ENCODE data around the gene PDLIM3. TPM values are rescaled to one million over a fixed set of nuclear protein-coding genes. Genes with fewer than 3 reads are reported as not detected.

Gene PDLIM3
- total and polyA plus RNA-seq, 2 of the 13 experiments (the other 11 are each of a cell fraction or from before 2014, with no cell fraction given), result 5.9 to 14.0 TPM

DNA sequence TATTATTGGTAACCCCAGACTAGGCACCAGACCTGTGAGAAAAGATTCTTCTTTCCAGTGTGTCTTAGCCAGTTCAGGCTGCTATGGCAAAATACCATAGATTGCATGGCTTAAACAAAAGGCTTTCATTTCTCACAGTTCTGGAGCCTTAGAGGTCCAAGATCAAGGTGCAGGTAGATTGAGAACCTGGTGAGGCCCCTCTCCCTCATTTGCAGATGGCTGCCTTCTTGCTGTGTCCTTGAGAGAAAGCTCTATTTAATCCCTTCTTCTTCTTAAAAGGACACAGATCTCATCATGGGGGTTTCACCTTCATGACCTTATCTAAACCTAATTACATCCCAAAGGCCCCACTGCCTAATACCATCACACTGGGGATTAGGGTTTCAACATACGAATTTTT lies 3.5 kb upstream of the PDLIM3 start (continued):
- TF ChIP-seq ZFYVE20 (CRISPR knock-in tag; IDR thresholded peaks at IDR 0.05; ENCODE audit: borderline replicate concordance, low read depth), result no peak
- no peak for TF ChIP-seq FOSL1 (CRISPR knock-in tag; IDR thresholded peaks at IDR 0.05; ENCODE audit: borderline replicate concordance)
- TF ChIP-seq ZC3H13 (CRISPR knock-in tag; IDR thresholded peaks at IDR 0.05), result no peak
- TF ChIP-seq PHF20 (CRISPR knock-in tag; IDR thresholded peaks at IDR 0.05), result no peak

- ATAC-seq, result 0 out of 3 replicates have a peak, but pooled peaks have one; percentile 15
- H3K9me3 ChIP-seq (ENCODE audit: low read length), result no peaks in the 10 kb centered on the region
- H2AFZ ChIP-seq (ENCODE audit: low read length), result no peak overlapping the region
- no peak for DNase-seq (ENCODE audit: low spot score)
- ChIA-PET POLR2A (interaction anchor here (1.2 to 1.7 kb wide), 2 partner anchors 23 to 53 kb away, joined by 3 to 6 read pairs; no protein-coding TSS in a partner anchor), CTCF (ENCODE audit: low intra/inter-chr PET ratio, low total read pairs) (no interaction called here)
- H4K20me1 ChIP-seq (ENCODE audit: insufficient read depth, low read length), result no peaks in the 10 kb centered on the region
- intact Hi-C loops (cut with micrococcal nuclease; ENCODE audit: unreplicated experiment) (loop anchor here (5.0 kb wide), 1 partner anchor 56 kb away; no protein-coding TSS in a partner anchor), in situ Hi-C loops (cut with HindIII; ENCODE audit: extremely low pct_ligation_motif_present, low pct_unique_long_range_greater_than_20kb) (no loop called here)
- no peak for TF ChIP-seq HNRNPLL (IDR thresholded peaks at IDR 0.05; ENCODE audit: low read depth, low read length, poor library complexity, severe bottlenecking)
- TF ChIP-seq U2AF2 (IDR thresholded peaks at IDR 0.05; ENCODE audit: low read depth, low read length), result no peak
- TF ChIP-seq, protein P1, sequence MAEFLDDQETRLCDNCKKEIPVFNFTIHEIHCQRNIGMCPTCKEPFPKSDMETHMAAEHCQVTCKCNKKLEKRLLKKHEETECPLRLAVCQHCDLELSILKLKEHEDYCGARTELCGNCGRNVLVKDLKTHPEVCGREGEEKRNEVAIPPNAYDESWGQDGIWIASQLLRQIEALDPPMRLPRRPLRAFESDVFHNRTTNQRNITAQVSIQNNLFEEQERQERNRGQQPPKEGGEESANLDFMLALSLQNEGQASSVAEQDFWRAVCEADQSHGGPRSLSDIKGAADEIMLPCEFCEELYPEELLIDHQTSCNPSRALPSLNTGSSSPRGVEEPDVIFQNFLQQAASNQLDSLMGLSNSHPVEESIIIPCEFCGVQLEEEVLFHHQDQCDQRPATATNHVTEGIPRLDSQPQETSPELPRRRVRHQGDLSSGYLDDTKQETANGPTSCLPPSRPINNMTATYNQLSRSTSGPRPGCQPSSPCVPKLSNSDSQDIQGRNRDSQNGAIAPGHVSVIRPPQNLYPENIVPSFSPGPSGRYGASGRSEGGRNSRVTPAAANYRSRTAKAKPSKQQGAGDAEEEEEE (CRISPR knock-in tag; IDR thresholded peaks at IDR 0.05; ENCODE audit: borderline replicate concordance), result no peak
- TF ChIP-seq ZNF264 (CRISPR knock-in tag; IDR thresholded peaks at IDR 0.05), result no peak
- no peak for TF ChIP-seq ZNF672 (CRISPR knock-in tag; IDR thresholded peaks at IDR 0.05)
- peak; percentile 51; the same call in 1 of the 2 replicates for TF ChIP-seq BHLHE40 (IDR thresholded peaks at IDR 0.05; ENCODE audit: low read length)
- TF ChIP-seq MNT (IDR thresholded peaks at IDR 0.05), result 0 out of 2 replicates have a peak, but pooled peaks have one; percentile 14
- no peak for TF ChIP-seq ZFP62 (CRISPR knock-in tag; IDR thresholded peaks at IDR 0.05)
- no peak for TF ChIP-seq ZNF570 (CRISPR knock-in tag; IDR thresholded peaks at IDR 0.05; ENCODE audit: borderline replicate concordance)
- no peak for TF ChIP-seq ZNF547 (CRISPR knock-in tag; IDR thresholded peaks at IDR 0.05)
- TF ChIP-seq ZNF382 (CRISPR knock-in tag; IDR thresholded peaks at IDR 0.05; ENCODE audit: borderline replicate concordance), result no peak
- no peak for TF ChIP-seq MXD1 (CRISPR knock-in tag; IDR thresholded peaks at IDR 0.05)
- TF ChIP-seq RORA (CRISPR knock-in tag; IDR thresholded peaks at IDR 0.05), result no peak
- no peak for TF ChIP-seq ZFX (CRISPR knock-in tag; IDR thresholded peaks at IDR 0.05; ENCODE audit: low read depth)
- no peak for TF ChIP-seq ADNP (CRISPR knock-in tag; IDR thresholded peaks at IDR 0.05)
- no peak for TF ChIP-seq REL (CRISPR knock-in tag; conservative IDR thresholded peaks at IDR 0.05)
- no peak for TF ChIP-seq RFX1 (IDR thresholded peaks at IDR 0.05)
- under 1% methylated on average over 4 of the region's 4 CpGs for whole genome bisulfite sequencing (ENCODE audit: low lambda C conversion rate)
- H3K4me1 ChIP-seq (ENCODE audit: insufficient read depth, low read length), result peaks cover 12% of the 10 kb centered on the region
- peaks cover 2 to 58% of the 10 kb centered on the region in 2 experiments for H3K27me3 ChIP-seq (ENCODE audit: control insufficient read depth in 1 of 2, insufficient read depth in 2 of 2, low read length in 2 of 2)
- H3K79me2 ChIP-seq (ENCODE audit: insufficient read depth, low read length), result no peaks in the 10 kb centered on the region
- peak overlapping the region; percentile 68 for H3K4me2 ChIP-seq (ENCODE audit: low read depth, low read length)
- H3K4me3 ChIP-seq (replicated peaks in 1 of 3; ENCODE audit: insufficient read depth in 1 of 3, low read depth in 2 of 3, low read length in 3 of 3), result no peak overlapping the region; a peak in 1 of 6 replicates
- H3K9ac ChIP-seq (ENCODE audit: insufficient read depth, low read depth, low read length), result no peak overlapping the region
- H3K36me3 ChIP-seq (replicated peaks in 1 of 2; ENCODE audit: control insufficient read depth in 1 of 2, insufficient read depth in 2 of 2, low read length in 2 of 2), result no peaks in the 10 kb centered on the region
- no peak for FAIRE-seq
- BruUV-seq (replicated peaks), result no TSS peak
- H3K27ac ChIP-seq (ENCODE audit: extremely low read length, insufficient read depth, low read length), result no peak overlapping the region
Measured at GRCh38 chr4:185536411-185536709, 1.1 kb upstream of the PDLIM3 start.
